HL-60/S4 (cell line): ENCODE results near the gene TEX13B.

Experiments
- in situ Hi-C: fragments of 300-500 bp; cut with MboI; formaldehyde crosslinking; loops from 2 replicates; pipeline ENCODE4 v1.14.3; 2022; ENCODE audit warnings: low sequenced_read_pairs

TEX13B gene

GRCh38 chrX:107940095-107940494, 42.1 kb downstream of the TEX13B start:
- in situ Hi-C loops: no loop called here

GRCh38 chrX:107936434-107936730, 45.8 kb downstream of the TEX13B start:
- in situ Hi-C loops: no loop called here

- in situ Hi-C loops: no loop called here
Measured at GRCh38 chrX:107935664-107936433, 46.3 kb downstream of the TEX13B start.

- in situ Hi-C loops: no loop called here
Measured at GRCh38 chrX:107935200-107935599, 47.0 kb downstream of the TEX13B start.

DNA sequence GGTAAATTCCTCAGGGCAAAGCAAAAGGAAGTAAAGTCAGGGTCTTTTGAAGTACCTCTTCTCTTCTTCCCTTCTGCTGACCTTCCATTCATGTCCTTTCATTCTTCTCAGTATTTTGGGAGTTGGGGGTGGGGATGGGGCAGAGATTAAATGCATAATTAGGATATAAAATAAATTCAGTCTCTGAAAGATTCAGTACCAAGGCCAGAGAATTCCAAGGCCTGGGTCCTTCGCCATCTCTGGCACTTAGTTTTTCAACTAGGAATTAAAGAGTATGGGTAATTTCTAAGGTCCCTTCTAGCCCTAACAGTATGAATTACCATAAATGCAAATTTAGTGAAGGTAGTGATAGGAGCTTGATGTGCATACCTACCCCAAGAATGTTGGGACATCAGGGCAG, 47.9 kb downstream of the TEX13B start:
- in situ Hi-C loops: no loop called here
